Measurements from ENCODE around the gene IFTAP. TPM values are rescaled to one million over a fixed set of nuclear protein-coding genes. Genes with fewer than 3 reads are reported as not detected.

IFTAP gene
- total and polyA plus RNA-seq, 2 of the 13 experiments (the other 11 are each of a cell fraction or from before 2014, with no cell fraction given): 11.3 to 29.4 TPM

GRCh38 chr11:36564376-36565030 is 29.8 kb upstream of the IFTAP start:
- Histone ChIP-seq H3K4me3 (replicated peaks in 1 of 3; ENCODE audit: insufficient read depth in 1 of 3, low read depth in 2 of 3, low read length in 3 of 3) (peak overlapping the region in 2 of 3 experiments; percentile 38 to 47; a peak in 4 of 6 replicates), H2AFZ (ENCODE audit: low read length) (peak overlapping the region; percentile 87), H3K4me1 (ENCODE audit: insufficient read depth, low read length) (no peaks in the 10 kb centered on the region), H3K79me2 (ENCODE audit: insufficient read depth, low read length) (no peaks in the 10 kb centered on the region), H3K9ac (ENCODE audit: insufficient read depth, low read depth, low read length) (no peak overlapping the region), H4K20me1 (ENCODE audit: insufficient read depth, low read length) (no peaks in the 10 kb centered on the region), H3K9me3 (ENCODE audit: low read length) (no peaks in the 10 kb centered on the region), H3K27me3 (ENCODE audit: control insufficient read depth in 1 of 2, insufficient read depth in 2 of 2, low read length in 2 of 2) (peaks cover 0 to 9% of the 10 kb centered on the region in 2 experiments; a peak in 3 of 5 replicates), H3K36me3 (replicated peaks in 1 of 2; ENCODE audit: control insufficient read depth in 1 of 2, insufficient read depth in 2 of 2, low read length in 2 of 2) (no peaks in the 10 kb centered on the region), H3K27ac (ENCODE audit: extremely low read length, insufficient read depth, low read length) (no peak overlapping the region), H3K4me2 (ENCODE audit: low read depth, low read length) (peak overlapping the region; percentile 73)
- intact Hi-C loops (cut with micrococcal nuclease; ENCODE audit: unreplicated experiment): loop anchor here (1.0 kb wide), 3 partner anchors 58 to 183 kb away; no protein-coding TSS in a partner anchor
- in situ Hi-C loops (cut with HindIII; ENCODE audit: extremely low pct_ligation_motif_present, low pct_unique_long_range_greater_than_20kb): loop anchor here (5.0 kb wide), 2 partner anchors 58 to 183 kb away; no protein-coding TSS in a partner anchor
- DNase-seq (ENCODE audit: low spot score): peak; percentile 54
- no peak for TF ChIP-seq ZNF790 (CRISPR knock-in tag; IDR thresholded peaks at IDR 0.05; ENCODE audit: borderline replicate concordance)
- peak; percentile 65 for TF ChIP-seq SMC3 (IDR thresholded peaks at IDR 0.05; ENCODE audit: low read length)
- TF ChIP-seq HCFC1 (IDR thresholded peaks at IDR 0.05; ENCODE audit: low read depth, low read length): no peak
- no peak for TF ChIP-seq EEA1 (CRISPR knock-in tag; IDR thresholded peaks at IDR 0.05; ENCODE audit: borderline replicate concordance)
- no peak for TF ChIP-seq ERF (CRISPR knock-in tag; IDR thresholded peaks at IDR 0.05)
- TF ChIP-seq NFE2 (CRISPR knock-in tag; IDR thresholded peaks at IDR 0.05): no peak
- no peak for TF ChIP-seq ZFP36L1 (CRISPR knock-in tag; IDR thresholded peaks at IDR 0.05)
- no peak for TF ChIP-seq PRPF4 (IDR thresholded peaks at IDR 0.05; ENCODE audit: low read depth, low read length, poor library complexity, severe bottlenecking)
- TF ChIP-seq GZF1 (CRISPR knock-in tag; IDR thresholded peaks at IDR 0.05): no peak
- TF ChIP-seq RAD21 (CRISPR knock-in tag; IDR thresholded peaks at IDR 0.05): peak; percentile 58; the same call in 1 of the 2 replicates
- TF ChIP-seq CTCF (CRISPR knock-in tag; IDR thresholded peaks at IDR 0.05): peak; percentile 66
- peak; percentile 75 for TF ChIP-seq STAG1 (CRISPR knock-in tag; IDR thresholded peaks at IDR 0.05)
- no peak for TF ChIP-seq TERF1 (CRISPR knock-in tag; IDR thresholded peaks at IDR 0.05)
- BruUV-seq (replicated peaks): no TSS peak
- 9% methylated on average over 15 of the region's 15 CpGs for WGBS (ENCODE audit: low lambda C conversion rate)
- ChIA-PET POLR2A (no interaction called here), CTCF (ENCODE audit: low intra/inter-chr PET ratio, low total read pairs) (interaction anchor here (1.8 to 5.0 kb wide), 4 partner anchors 58 to 183 kb away, joined by 14 to 43 read pairs (median 22); no protein-coding TSS in a partner anchor)
- ATAC-seq: peak; percentile 91
- peak; percentile 48 for FAIRE-seq

All from HepG2 (cell line).